Kidney epithelial cell (primary cell): ENCODE results near the gene CFL1. TPM values are rescaled to one million over a fixed set of nuclear protein-coding genes. Genes with fewer than 3 reads are reported as not detected.

ENCODE experiments used
- DNase-seq: peaks from one replicate; pipeline ENCODE4 v3.0.0-alpha.2; 2010; ENCODE audit warnings: low read depth
- H3K27me3 ChIP-seq: 2 replicates; pipeline ENCODE4 v1.6.0; 2011; ENCODE audit warnings: low read length; ENCODE audit not compliant: control insufficient read depth, insufficient read depth
- H3K36me3 ChIP-seq: 2 replicates; pipeline ENCODE4 v1.5.1; 2011; ENCODE audit warnings: low read length; ENCODE audit not compliant: control insufficient read depth, insufficient read depth
- H3K4me3 ChIP-seq: 2 replicates; pipeline ENCODE4 v1.5.1; 2011; ENCODE audit warnings: low read depth, mild to moderate bottlenecking, control low read depth, low read length
- CTCF ChIP-seq: IDR thresholded peaks from 2 replicates; pipeline ENCODE4 v1.5.1; 2011; ENCODE audit warnings: mild to moderate bottlenecking, moderate library complexity, low read length, control low read depth, inconsistent platforms; ENCODE audit not compliant: insufficient read depth, poor library complexity, severe bottlenecking
- total RNA-seq: library from RNA; depleted of rRNA; stranded (reverse); fragments of >200 nt; gene quantifications from 2 replicates; pipeline ENCODE4 v1.2.3, GENCODE V29; 2015

Gene CFL1
- total RNA-seq, 1 donor from 2014 or later: 1,640 TPM

- no peak for TF ChIP-seq CTCF
- Histone ChIP-seq H3K36me3 (no peaks in the 10 kb centered on the region), H3K27me3 (peaks cover 6% of the 10 kb centered on the region), H3K4me3 (no peak overlapping the region)
- DNase-seq: no peak
Measured at GRCh38 chr11:65814131-65814985, 43.6 kb downstream of the CFL1 start.

GRCh38 chr11:65811764-65812475 lies 46.1 kb downstream of the CFL1 start:
- TF ChIP-seq CTCF: no peak
- Histone ChIP-seq H3K27me3 (peaks cover 6% of the 10 kb centered on the region), H3K36me3 (no peaks in the 10 kb centered on the region), H3K4me3 (no peak overlapping the region)
- no peak for DNase-seq

GRCh38 chr11:65810046-65810868 lies 47.7 kb downstream of the CFL1 start:
- no peaks in the 10 kb centered on the region for H3K36me3 ChIP-seq
- DNase-seq: no peak
- no peak overlapping the region for H3K4me3 ChIP-seq
- H3K27me3 ChIP-seq: peaks cover 6% of the 10 kb centered on the region
- no peak for TF ChIP-seq CTCF

- Histone ChIP-seq H3K4me3 (no peak overlapping the region), H3K36me3 (no peaks in the 10 kb centered on the region), H3K27me3 (peaks cover 6% of the 10 kb centered on the region)
- no peak for TF ChIP-seq CTCF
- DNase-seq: no peak
Measured at GRCh38 chr11:65809496-65809895, 48.5 kb downstream of the CFL1 start.

GRCh38 chr11:65808744-65809341 lies 49.1 kb downstream of the CFL1 start:
- no peak for DNase-seq
- Histone ChIP-seq H3K36me3 (no peaks in the 10 kb centered on the region), H3K4me3 (no peak overlapping the region), H3K27me3 (peaks cover 11% of the 10 kb centered on the region)
- TF ChIP-seq CTCF: no peak
